ENCODE data around the gene UBR1.

- TF ChIP-seq CTCF (IDR thresholded peaks at IDR 0.05; ENCODE audit: insufficient read depth, low read length) (no peak), SPI1 (IDR thresholded peaks at IDR 0.05; ENCODE audit: borderline replicate concordance, low read depth) (no peak), POLR2AphosphoS5 (IDR thresholded peaks at IDR 0.05; ENCODE audit: low read depth) (no peak)
Measured at GRCh38 chr15:43121863-43122262, 16.0 kb upstream of the UBR1 start.
